GM12872 (cell line): Measurements from ENCODE around the gene SPTBN1.

Experiments
- TF ChIP-seq, protein P1 (sequence below): IDR thresholded peaks from 3 replicates; pipeline ENCODE4 v1.5.1; 2011; ENCODE audit warnings: low read depth, mild to moderate bottlenecking, low read length, moderate library complexity; ENCODE audit not compliant: insufficient read depth

The SPTBN1 gene

DNA sequence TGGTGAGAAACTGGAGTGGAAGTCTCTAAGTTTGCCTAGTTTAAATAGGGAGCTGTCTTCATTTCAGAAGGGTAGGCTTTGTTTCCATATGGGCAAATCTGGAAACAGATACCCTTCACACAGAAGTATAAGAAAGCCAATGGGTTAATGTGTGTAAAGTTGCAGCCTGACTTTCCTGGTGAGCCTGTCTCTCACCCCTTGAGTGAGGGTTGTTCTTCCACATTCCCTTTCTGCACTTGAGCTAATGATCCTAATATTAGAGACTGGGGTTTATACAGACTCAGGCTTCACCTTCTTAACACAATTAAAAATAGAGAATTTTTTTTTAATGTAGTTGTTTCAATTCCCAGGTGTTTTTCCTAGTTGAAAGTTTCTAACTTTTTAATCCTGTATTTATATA, 158.7 kb downstream of the SPTBN1 start:
- TF ChIP-seq, protein P1, sequence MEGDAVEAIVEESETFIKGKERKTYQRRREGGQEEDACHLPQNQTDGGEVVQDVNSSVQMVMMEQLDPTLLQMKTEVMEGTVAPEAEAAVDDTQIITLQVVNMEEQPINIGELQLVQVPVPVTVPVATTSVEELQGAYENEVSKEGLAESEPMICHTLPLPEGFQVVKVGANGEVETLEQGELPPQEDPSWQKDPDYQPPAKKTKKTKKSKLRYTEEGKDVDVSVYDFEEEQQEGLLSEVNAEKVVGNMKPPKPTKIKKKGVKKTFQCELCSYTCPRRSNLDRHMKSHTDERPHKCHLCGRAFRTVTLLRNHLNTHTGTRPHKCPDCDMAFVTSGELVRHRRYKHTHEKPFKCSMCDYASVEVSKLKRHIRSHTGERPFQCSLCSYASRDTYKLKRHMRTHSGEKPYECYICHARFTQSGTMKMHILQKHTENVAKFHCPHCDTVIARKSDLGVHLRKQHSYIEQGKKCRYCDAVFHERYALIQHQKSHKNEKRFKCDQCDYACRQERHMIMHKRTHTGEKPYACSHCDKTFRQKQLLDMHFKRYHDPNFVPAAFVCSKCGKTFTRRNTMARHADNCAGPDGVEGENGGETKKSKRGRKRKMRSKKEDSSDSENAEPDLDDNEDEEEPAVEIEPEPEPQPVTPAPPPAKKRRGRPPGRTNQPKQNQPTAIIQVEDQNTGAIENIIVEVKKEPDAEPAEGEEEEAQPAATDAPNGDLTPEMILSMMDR = no peak

DNA sequence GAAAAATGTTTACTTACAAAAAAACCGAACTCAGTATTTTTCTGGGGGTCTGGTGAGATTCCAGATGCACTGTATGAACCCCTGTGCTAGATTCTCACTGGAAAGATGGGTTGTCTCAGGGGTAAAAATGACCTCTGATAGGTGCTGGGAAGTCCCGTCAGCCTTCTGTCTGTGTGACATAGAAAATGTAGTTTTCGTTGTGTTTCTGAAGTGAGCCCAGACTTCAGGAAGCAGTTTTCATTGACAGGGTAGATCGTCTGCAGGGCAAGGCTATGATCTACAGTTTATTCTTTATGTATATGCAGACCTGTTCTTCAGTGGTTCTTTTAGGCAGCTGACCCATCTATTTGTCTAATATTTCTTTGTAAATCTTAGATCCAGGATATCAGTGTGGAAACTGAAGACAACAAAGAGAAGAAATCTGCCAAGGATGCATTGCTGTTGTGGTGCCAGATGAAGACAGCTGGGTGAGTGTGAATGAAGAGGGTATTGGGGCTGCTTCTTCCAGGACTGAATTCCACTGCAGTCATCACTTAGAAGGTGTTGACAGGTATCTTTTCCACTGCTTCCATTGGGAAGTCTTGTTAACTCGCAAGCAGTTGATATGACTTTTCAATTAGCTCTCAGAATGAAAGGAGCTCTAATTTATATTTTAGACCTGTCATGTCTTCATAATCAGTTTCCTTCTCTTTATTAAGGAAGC, 159.9 kb downstream of the SPTBN1 start:
- TF ChIP-seq, protein P1 = no peak

DNA sequence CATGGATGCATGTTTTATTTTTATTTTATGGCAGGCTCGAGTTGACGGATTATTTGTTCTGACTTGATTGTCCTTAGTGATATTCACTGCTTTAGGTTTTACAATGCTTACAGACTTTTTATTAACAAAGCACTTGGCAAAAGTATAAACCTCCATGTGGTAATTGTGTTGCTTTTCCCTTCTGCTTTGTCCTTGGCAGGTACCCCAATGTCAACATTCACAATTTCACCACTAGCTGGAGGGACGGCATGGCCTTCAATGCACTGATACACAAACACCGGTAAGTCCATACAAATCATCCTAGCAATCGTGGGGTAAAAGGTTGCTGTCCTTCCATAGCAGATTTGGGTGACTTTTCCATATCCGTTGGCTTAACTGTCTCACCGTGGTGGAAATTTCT, 161.3 kb downstream of the SPTBN1 start:
- TF ChIP-seq, protein P1 = no peak

DNA sequence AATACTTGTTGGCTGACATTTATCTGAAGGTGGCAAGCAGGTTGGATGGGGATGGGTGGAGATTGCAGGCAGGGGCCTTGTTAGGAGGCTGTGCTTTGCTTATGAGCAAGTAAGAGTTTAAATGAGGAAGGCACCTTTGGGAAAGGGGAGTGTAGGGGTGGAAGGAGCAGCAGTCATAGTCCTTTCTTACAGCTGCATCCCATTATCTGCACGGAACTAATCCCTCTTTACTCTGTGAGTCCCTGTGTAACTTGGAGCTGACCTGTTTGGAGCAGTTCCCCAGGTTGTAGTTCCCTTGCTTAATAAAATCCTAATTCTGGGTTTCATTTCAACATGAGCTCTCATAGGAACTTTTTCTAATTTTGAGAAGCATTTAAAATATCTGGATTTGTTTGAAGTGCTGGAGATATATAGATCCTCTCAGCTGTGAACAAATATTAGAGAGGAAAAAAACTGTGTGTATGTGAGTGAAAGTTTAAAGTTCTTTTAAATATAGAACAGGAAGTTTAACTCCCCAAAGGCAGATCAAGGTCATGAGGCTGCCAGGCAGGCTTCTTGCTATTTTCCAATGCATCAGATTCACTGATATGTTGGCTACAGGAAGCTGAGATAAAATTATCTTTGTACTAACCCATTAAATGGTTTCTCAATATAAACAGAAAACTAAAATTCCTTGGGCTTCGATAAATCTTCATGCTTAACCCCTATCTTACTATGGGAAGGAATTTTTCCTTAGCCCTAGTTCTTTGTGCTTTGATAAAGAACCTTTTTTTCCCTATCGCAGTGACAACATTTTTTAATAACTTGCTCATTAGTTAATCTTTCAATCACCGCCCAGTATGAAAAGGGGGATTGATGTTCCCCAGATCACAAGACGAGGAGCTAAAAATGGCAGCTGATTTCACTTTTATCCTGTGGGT, 162.8 kb downstream of the SPTBN1 start:
- TF ChIP-seq, protein P1 = no peak

DNA sequence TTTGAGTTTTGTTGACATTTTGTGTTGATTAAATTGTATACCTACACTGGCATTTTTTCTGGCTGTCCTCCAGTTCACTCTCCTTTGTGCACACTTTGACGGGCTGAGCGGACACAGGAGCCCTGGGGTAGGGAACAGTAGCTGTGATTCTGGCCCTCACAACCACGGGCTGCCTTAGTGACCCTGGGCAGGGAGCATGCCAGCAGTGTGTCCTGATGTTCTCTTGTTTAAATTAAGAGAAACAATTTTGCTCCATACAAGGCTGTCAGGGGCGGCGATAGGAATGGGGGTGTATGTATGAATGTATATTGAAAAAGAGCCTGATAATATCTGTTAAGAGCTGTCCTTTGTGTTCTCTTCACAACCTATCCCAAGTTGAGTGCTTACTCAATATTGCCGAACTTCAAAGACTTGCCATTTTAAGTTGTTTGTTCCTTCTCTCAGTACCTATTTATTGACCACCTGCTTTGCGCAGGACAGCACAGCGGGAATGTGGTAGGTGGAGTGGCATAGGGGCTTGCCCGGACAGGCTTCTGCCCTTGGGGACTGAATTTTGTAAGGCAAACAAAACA, 163.6 kb downstream of the SPTBN1 start:
- TF ChIP-seq, protein P1 = no peak

DNA sequence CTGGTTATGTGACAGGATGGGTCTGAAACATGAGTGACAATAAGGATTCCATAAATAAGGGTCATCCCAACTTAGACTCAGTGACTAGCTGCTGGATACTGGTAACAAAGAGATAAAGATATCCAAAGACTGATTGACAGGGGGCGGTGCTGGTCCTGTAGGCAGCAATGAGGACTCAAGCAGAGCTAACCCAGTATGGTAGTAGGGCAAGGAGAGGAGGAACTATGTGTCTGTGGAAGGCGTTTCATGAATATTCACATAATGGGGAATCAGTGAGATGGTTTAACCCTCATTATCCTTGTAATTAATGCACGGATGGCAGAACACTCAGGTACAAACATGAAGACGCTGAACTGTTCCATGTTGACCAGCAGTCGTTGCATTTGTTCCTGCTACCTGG, 164.8 kb downstream of the SPTBN1 start:
- TF ChIP-seq, protein P1 = no peak

DNA sequence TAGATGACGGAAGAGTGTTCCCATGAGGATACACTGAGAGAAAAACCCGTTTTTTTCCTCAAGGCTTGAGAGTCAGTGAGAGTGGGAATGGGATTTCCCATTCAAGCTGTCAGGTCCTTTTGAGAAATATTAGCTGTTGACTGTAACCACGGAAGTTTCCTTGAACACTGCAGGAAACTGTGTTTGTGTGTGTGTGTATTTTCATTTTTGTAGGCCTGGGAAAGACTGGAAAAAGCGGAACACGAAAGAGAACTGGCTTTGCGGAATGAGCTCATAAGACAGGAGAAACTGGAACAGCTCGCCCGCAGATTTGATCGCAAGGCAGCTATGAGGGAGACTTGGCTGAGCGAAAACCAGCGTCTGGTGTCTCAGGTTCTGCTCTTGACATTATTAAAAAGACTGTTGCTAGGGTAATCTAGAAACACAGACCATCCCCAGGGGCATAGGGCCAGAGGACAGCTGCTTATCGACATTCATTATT, 168.5 kb downstream of the SPTBN1 start:
- TF ChIP-seq, protein P1 = no peak
